Cardiac muscle cell (in vitro differentiated cells and primary cell): ENCODE results near the gene ARL9. TPM values are rescaled to one million over a fixed set of nuclear protein-coding genes. Genes with fewer than 3 reads are reported as not detected.

Experiments used
- DNase-seq, 2 donors: peaks; one replicate each; pipeline versions ENCODE4 v3.0.0 to v3.0.0-alpha.2; 2010 to 2017; ENCODE audit warnings: low read depth in 1 of 2, low spot score in 1 of 2
- H3K27ac ChIP-seq: fragments of 200-600 bp; sonication (generic); 2 replicates; pipeline ENCODE4 v1.5.1; 2016
- H3K27me3 ChIP-seq: fragments of 200-600 bp; sonication (generic); 2 replicates; pipeline ENCODE4 v1.6.0; 2016; ENCODE audit warnings: control low read depth
- H3K36me3 ChIP-seq: fragments of 200-600 bp; sonication (generic); 2 replicates; pipeline ENCODE4 v1.5.1; 2016; ENCODE audit warnings: control low read depth
- H3K4me1 ChIP-seq: fragments of 200-600 bp; sonication (generic); 2 replicates; pipeline ENCODE4 v1.8.1; 2017; ENCODE audit warnings: low read depth, mild to moderate bottlenecking, mixed run types
- H3K4me3 ChIP-seq: fragments of 200-600 bp; sonication (generic); 2 replicates; pipeline ENCODE4 v1.5.1; 2016; ENCODE audit warnings: mild to moderate bottlenecking
- H3K9me3 ChIP-seq: fragments of 200-600 bp; sonication (generic); 2 replicates; pipeline ENCODE4 v1.5.1; 2017; ENCODE audit warnings: low read depth, mild to moderate bottlenecking, control low read depth
- CTCF ChIP-seq: IDR thresholded peaks from 2 replicates; pipeline ENCODE4 v1.5.1; 2012; ENCODE audit warnings: low read depth, mild to moderate bottlenecking, low read length
- polyA plus RNA-seq: library from polyadenylated mRNA; unstranded; fragments of >200 nt; fragmentation: Nextera tagmentation; extraction: Ambion mirVana; gene quantifications from 2 replicates; pipeline ENCODE4 v1.2.1, GENCODE V29; 2016
- total RNA-seq: library from RNA; depleted of rRNA; stranded (reverse); fragments of >200 nt; gene quantifications from 2 replicates; pipeline ENCODE4 v1.2.3, GENCODE V29; 2016

The ARL9 gene
- total and polyA plus RNA-seq, 2 experiments from 2014 or later: 0.06 to 0.98 TPM

- Histone ChIP-seq H3K4me3 (peak overlapping the region; percentile 20), H3K9me3 (no peaks in the 10 kb centered on the region), H3K27ac (no peak overlapping the region), H3K36me3 (no peaks in the 10 kb centered on the region), H3K27me3 (no peaks in the 10 kb centered on the region), H3K4me1 (no peaks in the 10 kb centered on the region)
- peak; percentile 87 to 88 for DNase-seq
- peak; percentile 100 for TF ChIP-seq CTCF
Observed at GRCh38 chr4:56544573-56545131, 39.1 kb downstream of the ARL9 start.

GRCh38 chr4:56550642-56551041 is 45.1 kb downstream of the ARL9 start:
- no peaks in the 10 kb centered on the region for H3K9me3 ChIP-seq
- no peak overlapping the region for H3K4me3 ChIP-seq
- H3K27ac ChIP-seq: no peak overlapping the region
- DNase-seq: no peak
- no peak for TF ChIP-seq CTCF
- no peaks in the 10 kb centered on the region for H3K4me1 ChIP-seq
- no peaks in the 10 kb centered on the region for H3K27me3 ChIP-seq
- no peaks in the 10 kb centered on the region for H3K36me3 ChIP-seq

DNA sequence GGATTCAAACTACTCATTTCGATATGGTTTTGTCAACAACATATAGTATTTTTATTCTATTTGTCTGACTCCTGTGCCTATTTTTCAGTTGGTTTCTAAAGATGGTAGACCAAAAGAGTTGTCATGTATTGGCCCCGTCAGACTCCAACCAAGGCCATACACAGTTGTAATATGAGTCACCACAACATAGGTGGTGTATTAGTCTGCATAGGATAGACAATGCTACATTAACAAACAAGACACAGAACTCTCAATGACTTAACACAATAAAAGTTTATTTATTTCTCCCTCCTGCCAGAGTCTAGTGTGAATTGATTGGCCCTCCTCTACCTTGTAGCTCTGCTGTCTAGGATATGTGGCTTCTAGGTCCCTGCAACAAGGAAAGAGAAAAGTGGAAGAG is 45.9 kb downstream of the ARL9 start:
- no peak for DNase-seq
- TF ChIP-seq CTCF: no peak
- no peaks in the 10 kb centered on the region for H3K4me1 ChIP-seq
- H3K27ac ChIP-seq: no peak overlapping the region
- H3K4me3 ChIP-seq: no peak overlapping the region
- H3K36me3 ChIP-seq: no peaks in the 10 kb centered on the region
- H3K9me3 ChIP-seq: no peaks in the 10 kb centered on the region
- no peaks in the 10 kb centered on the region for H3K27me3 ChIP-seq

GRCh38 chr4:56552273-56552672 is 46.7 kb downstream of the ARL9 start:
- H3K4me1 ChIP-seq: no peaks in the 10 kb centered on the region
- H3K36me3 ChIP-seq: no peaks in the 10 kb centered on the region
- H3K27ac ChIP-seq: no peak overlapping the region
- DNase-seq: no peak
- TF ChIP-seq CTCF: no peak
- no peak overlapping the region for H3K4me3 ChIP-seq
- no peaks in the 10 kb centered on the region for H3K9me3 ChIP-seq
- H3K27me3 ChIP-seq: no peaks in the 10 kb centered on the region

GRCh38 chr4:56570041-56570440 is 64.5 kb downstream of the ARL9 start:
- Histone ChIP-seq H3K36me3 (no peaks in the 10 kb centered on the region), H3K27me3 (no peaks in the 10 kb centered on the region), H3K27ac (no peak overlapping the region), H3K4me3 (no peak overlapping the region), H3K9me3 (no peaks in the 10 kb centered on the region), H3K4me1 (no peaks in the 10 kb centered on the region)
- TF ChIP-seq CTCF: no peak
- DNase-seq: peak in 1 of 2 donors; percentile 40

Other genes with a start within 250 kb of the ARL9 start
- gene AASDH, start 118.3 kb upstream of the ARL9 start, total RNA-seq: 5.2 and 8.4 TPM in 2 replicates
- gene AASDH, start 118.3 kb upstream of the ARL9 start, polyA plus RNA-seq: 13.2 and 15.7 TPM in 2 replicates
- 13.7 and 14.7 TPM in 2 replicates for gene PPAT, start 70.2 kb upstream of the ARL9 start, total RNA-seq
- 21.6 and 27.4 TPM in 2 replicates for gene PPAT, start 70.2 kb upstream of the ARL9 start, polyA plus RNA-seq
- gene PAICS, start 69.5 kb upstream of the ARL9 start, total RNA-seq: 65.3 and 67.1 TPM in 2 replicates
- 115 and 133 TPM in 2 replicates for gene PAICS, start 69.5 kb upstream of the ARL9 start, polyA plus RNA-seq
- 35.3 and 46.9 TPM in 2 replicates for gene SRP72, start 38.2 kb upstream of the ARL9 start, total RNA-seq
- gene SRP72, start 38.2 kb upstream of the ARL9 start, polyA plus RNA-seq: 87.1 and 104 TPM in 2 replicates
- 0.12 and 1.2 TPM in 2 replicates for gene HOPX, start 175.5 kb downstream of the ARL9 start, total RNA-seq
- 1.4 and 2.6 TPM in 2 replicates for gene HOPX, start 175.5 kb downstream of the ARL9 start, polyA plus RNA-seq